ENCODE data around the gene SLC16A7. TPM values are rescaled to one million over a fixed set of nuclear protein-coding genes. Genes with fewer than 3 reads are reported as not detected.
A peak's percentile ranks its signal among the peaks of the same experiment; 100 is the strongest.

Gene SLC16A7
- total RNA-seq, 4 donors from 2014 or later: 16.9 to 45.4 (median 27.1) TPM

DNA sequence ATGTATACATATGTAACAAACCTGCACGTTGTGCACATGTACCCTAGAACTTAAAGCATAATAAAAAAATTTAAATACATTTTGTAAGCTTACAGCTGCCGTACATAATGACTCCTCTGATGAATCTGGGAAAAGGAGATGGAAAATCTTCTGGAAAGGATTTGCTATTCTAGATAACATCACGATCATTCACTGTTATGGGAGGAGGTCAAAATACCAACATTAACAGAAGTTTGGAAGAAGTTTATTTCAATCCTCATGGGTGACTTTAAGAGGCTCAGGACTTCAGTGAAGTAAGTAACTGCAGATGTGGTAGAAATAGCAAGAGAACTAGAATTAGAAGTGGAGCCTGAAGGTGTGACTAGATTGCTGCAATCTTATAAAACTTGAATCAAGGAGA, 172.2 kb downstream of the SLC16A7 start:
- WGBS: 79% methylated on average over 3 of the region's 3 CpGs
- TF ChIP-seq, protein P1, sequence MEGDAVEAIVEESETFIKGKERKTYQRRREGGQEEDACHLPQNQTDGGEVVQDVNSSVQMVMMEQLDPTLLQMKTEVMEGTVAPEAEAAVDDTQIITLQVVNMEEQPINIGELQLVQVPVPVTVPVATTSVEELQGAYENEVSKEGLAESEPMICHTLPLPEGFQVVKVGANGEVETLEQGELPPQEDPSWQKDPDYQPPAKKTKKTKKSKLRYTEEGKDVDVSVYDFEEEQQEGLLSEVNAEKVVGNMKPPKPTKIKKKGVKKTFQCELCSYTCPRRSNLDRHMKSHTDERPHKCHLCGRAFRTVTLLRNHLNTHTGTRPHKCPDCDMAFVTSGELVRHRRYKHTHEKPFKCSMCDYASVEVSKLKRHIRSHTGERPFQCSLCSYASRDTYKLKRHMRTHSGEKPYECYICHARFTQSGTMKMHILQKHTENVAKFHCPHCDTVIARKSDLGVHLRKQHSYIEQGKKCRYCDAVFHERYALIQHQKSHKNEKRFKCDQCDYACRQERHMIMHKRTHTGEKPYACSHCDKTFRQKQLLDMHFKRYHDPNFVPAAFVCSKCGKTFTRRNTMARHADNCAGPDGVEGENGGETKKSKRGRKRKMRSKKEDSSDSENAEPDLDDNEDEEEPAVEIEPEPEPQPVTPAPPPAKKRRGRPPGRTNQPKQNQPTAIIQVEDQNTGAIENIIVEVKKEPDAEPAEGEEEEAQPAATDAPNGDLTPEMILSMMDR (IDR thresholded peaks at IDR 0.05): no peak
- TF ChIP-seq POLR2AphosphoS5 (IDR thresholded peaks at IDR 0.05) (no peak), POLR2A (IDR thresholded peaks at IDR 0.05; ENCODE audit: low read depth) (no peak), EP300 (IDR thresholded peaks at IDR 0.05) (no peak)
- no peak for DNase-seq (ENCODE audit: extremely low spot score)
- Histone ChIP-seq H3K36me3 (peaks cover 0 to 4% (median 0%) of the 10 kb centered on the region in 4 donors), H3K4me3 (no peak overlapping the region), H3K27ac (replicated peaks in 1 of 4) (no peak overlapping the region), H3K9me3 (peaks cover 0 to 5% (median 4%) of the 10 kb centered on the region in 4 donors), H3K27me3 (no peaks in the 10 kb centered on the region), H3K4me1 (no peaks in the 10 kb centered on the region)
- intact Hi-C loops (cut with DNase I): no loop called here

DNA sequence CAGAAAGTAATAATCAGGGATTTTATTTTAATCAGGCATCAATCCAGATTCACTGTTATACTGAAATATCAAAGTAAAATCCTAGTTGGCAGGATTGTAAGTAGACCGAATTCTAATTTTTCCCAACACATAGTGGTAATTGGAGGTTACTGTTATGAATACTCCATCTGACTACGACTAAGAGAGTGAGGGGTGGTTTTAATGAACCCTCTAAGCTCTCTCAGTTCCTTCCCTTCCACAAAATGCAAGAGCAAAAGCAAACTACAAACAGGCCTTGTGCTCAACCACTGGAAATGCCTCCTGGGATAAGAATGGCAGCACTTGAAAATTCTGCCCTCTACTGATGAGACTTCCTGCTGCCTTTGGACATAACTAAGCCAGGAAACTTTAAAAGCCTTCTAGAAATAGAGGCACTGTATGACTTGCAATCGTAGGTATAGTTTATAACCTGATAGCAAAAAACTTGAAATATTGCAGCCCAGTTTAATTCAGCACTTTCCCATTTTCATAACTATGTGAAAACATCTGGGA, 184.8 kb downstream of the SLC16A7 start:
- peaks cover 0 to 3% (median 0%) of the 10 kb centered on the region in 4 donors for H3K36me3 ChIP-seq
- 49% methylated on average over 3 of the region's 3 CpGs for WGBS
- H3K4me3 ChIP-seq: no peak overlapping the region
- no peak for DNase-seq (ENCODE audit: extremely low spot score)
- H3K27me3 ChIP-seq: no peaks in the 10 kb centered on the region
- H3K27ac ChIP-seq (replicated peaks in 1 of 4): no peak overlapping the region
- H3K9me3 ChIP-seq: no peaks in the 10 kb centered on the region
- TF ChIP-seq, protein P1 (IDR thresholded peaks at IDR 0.05): peak; percentile 14 to 32 (median 22)
- TF ChIP-seq POLR2AphosphoS5 (IDR thresholded peaks at IDR 0.05) (no peak), POLR2A (IDR thresholded peaks at IDR 0.05; ENCODE audit: low read depth) (no peak), EP300 (IDR thresholded peaks at IDR 0.05) (no peak)
- no peaks in the 10 kb centered on the region for H3K4me1 ChIP-seq
- intact Hi-C loops (cut with DNase I): no loop called here

DNA sequence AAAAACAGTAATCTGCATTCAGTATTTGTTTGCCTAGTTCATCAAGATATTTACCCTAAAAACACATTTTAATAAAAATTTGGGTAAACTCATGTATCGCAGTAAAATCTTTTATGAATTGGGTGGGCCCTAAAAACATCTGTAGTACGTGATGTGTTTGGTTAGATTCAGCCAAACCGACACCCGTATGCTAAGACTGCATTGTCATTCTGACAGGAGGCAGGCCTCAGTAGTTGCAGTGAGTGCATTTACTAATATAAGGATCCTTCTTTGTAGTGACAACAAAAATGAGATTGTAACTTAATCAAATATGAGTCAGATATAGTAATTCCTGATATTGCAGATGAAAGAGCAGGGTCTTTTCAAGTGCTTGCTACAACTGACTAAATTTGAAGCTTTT, 191.8 kb downstream of the SLC16A7 start:
- TF ChIP-seq, protein P1 (IDR thresholded peaks at IDR 0.05): no peak
- TF ChIP-seq EP300 (IDR thresholded peaks at IDR 0.05): no peak
- intact Hi-C loops (cut with DNase I): no loop called here
- Histone ChIP-seq H3K4me1 (no peaks in the 10 kb centered on the region), H3K4me3 (no peak overlapping the region), H3K27me3 (no peaks in the 10 kb centered on the region), H3K36me3 (peaks cover 0 to 6% (median 0%) of the 10 kb centered on the region in 4 donors), H3K27ac (replicated peaks in 1 of 4) (no peak overlapping the region), H3K9me3 (peaks cover 0 to 7% (median 0%) of the 10 kb centered on the region in 4 donors)
- 57% methylated on average over 4 of the region's 4 CpGs for WGBS
- no peak for DNase-seq (ENCODE audit: extremely low spot score)

DNA sequence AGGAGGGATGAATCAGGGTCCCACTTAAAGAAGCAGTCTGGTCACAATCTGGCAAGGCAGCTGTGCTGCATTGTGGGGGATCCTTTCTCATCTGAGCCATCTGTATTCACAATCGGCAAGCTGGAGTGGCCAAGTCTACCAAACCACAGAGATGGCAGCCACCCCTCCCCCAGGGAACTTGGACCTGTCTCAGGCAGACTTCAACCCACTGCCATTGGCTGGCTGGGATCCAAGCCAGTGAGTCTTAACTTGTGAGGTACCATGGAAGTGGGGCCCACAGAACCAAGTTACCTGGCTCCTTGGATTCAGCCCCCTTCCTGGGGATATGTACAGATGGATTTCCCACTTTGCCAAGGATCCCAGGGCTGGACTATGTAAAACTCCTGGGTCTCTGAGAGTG, 196.8 kb downstream of the SLC16A7 start:
- no peak for TF ChIP-seq POLR2AphosphoS5 (IDR thresholded peaks at IDR 0.05)
- TF ChIP-seq, protein P1 (IDR thresholded peaks at IDR 0.05): no peak
- TF ChIP-seq POLR2A (IDR thresholded peaks at IDR 0.05; ENCODE audit: low read depth): no peak
- no peak for TF ChIP-seq EP300 (IDR thresholded peaks at IDR 0.05)
- DNase-seq (ENCODE audit: extremely low spot score): no peak
- no peaks in the 10 kb centered on the region for H3K27me3 ChIP-seq
- WGBS: no CpG with 5 or more reads among the region's 1 CpG
- H3K9me3 ChIP-seq: peaks cover 0 to 23% (median 3%) of the 10 kb centered on the region in 4 donors
- intact Hi-C loops (cut with DNase I): no loop called here
- no peak overlapping the region for H3K27ac ChIP-seq (replicated peaks in 1 of 4)
- no peak overlapping the region for H3K4me3 ChIP-seq
- no peaks in the 10 kb centered on the region for H3K4me1 ChIP-seq
- peaks cover 0 to 9% (median 0%) of the 10 kb centered on the region in 4 donors for H3K36me3 ChIP-seq

DNA sequence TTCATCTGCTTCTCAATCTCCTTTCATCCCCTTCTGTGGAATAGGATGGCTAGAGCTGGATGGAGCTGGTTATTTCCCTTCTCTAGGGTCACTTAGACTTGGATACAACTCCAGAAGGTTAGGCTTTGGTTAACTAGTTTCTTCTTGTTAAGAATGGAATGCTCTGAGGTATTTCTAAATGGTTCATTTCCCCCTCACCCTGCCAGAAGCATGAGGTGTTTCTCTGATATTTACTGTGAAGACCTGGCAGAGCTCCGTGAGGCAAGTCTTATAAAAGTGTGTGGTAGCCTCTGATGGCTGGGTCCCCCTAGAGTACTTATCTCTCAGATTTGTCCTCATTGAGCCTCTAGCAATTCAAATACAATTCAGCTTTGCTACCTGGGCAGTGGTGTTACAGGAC, 207.9 kb downstream of the SLC16A7 start:
- WGBS: 33% methylated on average over 1 of the region's 1 CpG
- Histone ChIP-seq H3K36me3 (no peaks in the 10 kb centered on the region), H3K27me3 (no peaks in the 10 kb centered on the region), H3K9me3 (peaks cover 0 to 25% (median 11%) of the 10 kb centered on the region in 4 donors), H3K4me3 (peak overlapping the region; percentile 19 to 40 (median 35)), H3K4me1 (peaks cover 0 to 5% (median 2%) of the 10 kb centered on the region in 4 donors), H3K27ac (replicated peaks in 1 of 4) (peak overlapping the region; percentile 9 to 49 (median 32))
- TF ChIP-seq EP300 (IDR thresholded peaks at IDR 0.05) (no peak), POLR2A (IDR thresholded peaks at IDR 0.05; ENCODE audit: low read depth) (no peak), POLR2AphosphoS5 (IDR thresholded peaks at IDR 0.05) (no peak)
- TF ChIP-seq, protein P1 (IDR thresholded peaks at IDR 0.05): no peak
- intact Hi-C loops (cut with DNase I): no loop called here
- DNase-seq (ENCODE audit: extremely low spot score): no peak
